Stimulated activated CD4-positive, alpha-beta T cell treated with anti-CD3 and anti-CD28 coated beads, Interleukin-4, amount 100 ng/mL, for 1 hour (primary cell): Measurements from ENCODE around the gene SNX8.

Source experiments
- DNase-seq: peaks from one replicate; pipeline ENCODE4 v3.0.0-alpha.2; 2020

Gene SNX8

DNA sequence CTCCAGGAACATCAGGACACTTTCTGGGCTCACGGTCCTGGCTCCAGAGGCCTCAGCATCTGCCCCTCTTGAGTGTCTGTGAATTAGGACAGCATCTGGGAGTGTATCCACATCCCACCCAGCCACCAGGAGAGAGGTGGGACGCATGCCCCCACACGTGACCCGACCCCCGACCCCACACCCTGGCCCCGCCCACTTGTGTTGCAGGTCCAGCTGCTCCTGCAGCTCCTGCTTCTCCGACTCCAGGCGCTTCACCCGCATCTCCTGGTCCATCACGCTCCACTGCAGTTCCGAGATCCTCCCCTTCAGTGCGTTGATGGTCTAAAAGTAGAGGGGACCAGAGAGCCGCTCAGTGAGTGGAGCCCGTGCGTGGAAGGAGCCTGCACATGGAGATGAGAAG is 95.1 kb downstream of the SNX8 start:
- DNase-seq: no peak

DNA sequence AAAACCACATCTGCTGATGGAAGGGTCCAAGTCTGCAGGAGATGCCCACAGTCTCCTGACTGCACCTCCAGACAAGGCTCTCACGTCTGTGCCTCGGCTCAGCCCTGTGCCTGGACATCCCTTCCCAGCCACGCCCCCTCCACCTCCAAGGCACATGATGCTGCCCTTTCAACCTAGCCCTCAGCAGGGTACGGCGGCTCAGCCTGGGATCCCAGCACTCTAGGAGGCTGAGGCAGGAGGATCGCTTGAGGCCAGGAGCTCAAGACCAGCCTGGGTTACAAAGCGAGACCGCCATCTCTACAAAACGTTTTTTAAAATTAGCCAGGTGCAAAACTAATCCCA is 95.8 kb downstream of the SNX8 start:
- DNase-seq: no peak

DNA sequence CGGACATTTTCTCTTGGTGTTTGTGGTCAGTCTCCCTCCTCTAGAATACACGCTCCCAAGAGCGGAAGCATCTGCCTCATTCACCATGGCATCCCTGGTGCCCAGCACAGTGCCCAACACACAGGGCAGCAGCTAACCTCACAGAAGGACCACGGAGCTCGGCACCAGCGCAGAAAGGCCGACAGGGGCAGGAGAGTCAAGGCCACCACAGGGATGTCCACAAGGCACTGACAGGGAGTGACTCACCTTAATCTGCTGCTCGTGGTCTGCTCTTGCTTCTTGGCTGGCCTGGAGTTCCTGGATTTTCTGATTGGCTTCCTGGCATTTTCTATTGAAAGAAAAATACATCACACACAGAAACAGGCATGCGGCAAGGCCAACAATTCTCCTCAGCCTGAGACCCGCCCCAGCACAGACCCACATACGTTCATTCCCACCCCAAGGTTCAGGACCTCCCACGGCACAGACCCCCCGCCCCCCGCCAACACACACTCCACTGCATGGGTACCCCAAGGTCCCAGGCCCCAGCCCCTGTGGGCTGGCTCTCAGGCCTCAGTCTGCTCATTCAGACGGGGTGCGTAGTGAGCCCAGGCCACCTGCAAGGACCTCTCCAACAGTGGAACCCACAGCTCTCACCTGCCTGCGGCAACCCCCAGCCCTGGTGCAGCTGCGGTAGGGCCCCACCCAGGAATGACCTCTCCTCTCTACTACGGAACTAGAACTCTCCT is 96.4 kb downstream of the SNX8 start:
- no peak for DNase-seq

DNA sequence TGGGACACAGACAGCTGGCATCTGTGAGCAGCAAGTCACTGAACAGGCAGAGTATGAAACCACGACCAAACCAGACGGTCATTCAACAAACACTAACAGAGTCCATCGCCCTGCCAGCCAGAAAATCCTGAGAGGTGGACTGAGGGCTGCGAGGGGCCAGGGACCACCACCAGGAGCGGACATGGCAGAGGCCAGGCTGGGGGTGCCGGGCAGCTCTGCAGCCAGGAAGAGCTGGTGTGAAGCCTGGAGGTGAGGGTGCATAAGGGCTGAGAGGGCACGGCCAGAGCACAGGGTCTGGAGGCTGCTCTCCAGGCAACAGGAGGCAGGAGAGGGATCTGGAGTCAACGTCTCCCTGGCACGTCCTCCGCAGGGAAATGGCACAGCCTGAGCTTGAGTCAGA is 97.0 kb downstream of the SNX8 start:
- no peak for DNase-seq

DNA sequence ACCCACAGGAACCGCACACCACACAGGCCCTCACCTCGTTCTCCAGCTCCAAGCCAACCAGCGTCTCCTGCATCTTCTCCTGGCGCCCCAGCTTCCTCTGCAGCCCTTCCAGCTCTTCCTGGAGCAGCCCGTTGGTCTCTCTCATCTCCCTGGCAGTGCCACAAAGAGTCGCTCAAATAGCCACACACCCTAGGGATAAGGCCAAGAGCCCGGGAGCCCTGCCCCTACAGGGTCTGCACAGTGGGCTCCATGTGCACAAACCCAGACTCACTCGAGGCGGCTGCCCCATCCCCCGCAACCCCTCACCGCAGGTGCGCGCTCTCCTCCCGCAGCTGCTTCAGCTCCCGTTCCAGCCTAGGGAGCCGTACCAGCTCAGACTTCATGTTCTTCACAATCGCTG is 98.4 kb downstream of the SNX8 start:
- no peak for DNase-seq

DNA sequence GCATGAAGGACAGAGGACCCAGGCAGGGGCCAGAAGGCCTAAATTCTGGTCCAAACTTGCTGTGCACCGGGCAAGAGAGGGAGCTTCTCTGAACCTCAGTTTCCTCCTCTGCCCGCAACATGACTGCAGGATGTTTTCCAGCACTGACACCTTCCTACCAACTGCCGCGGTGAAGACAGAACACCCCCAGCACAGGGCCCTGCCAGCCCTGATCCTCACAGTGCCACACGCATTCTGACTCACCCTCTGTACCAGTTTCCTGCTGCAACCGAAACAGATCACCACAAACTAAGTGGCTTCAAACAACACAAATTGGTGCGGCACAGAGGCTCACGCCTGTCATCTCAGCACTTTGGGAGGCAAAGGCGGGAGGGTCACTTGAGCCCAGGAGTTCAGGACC is 99.6 kb downstream of the SNX8 start:
- DNase-seq: no peak

DNA sequence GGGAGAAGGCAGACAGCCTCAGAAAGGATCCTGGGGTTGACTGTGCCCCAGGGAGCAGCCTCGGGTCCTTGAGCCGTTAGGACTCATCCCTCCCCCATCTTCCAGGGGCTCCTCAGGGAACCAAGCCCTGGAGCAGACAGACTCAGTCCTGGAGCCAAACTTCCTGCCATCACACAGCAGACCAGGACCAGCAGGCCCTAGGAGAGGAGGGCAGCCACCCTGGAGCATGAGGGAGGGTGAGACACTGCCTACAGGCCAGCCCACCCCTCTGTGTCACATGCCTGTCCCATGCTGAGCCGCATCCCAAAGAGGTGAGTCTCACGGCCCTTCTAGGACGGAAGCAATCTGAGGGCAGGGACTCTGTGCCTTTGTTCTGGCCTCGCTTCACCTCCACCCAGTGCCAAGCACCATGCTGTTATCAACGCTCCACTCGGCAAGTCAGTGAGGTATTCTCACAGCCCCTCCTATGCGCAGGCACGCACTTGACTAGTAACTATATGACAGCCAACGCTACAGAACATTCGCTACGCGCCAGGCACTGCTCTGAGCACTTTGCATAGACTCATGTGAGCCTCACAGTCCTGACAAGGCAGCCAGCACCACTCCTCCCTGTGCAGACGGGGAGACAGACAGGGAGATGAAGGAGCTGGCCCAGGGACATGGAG is 100.6 kb downstream of the SNX8 start:
- DNase-seq: no peak

DNA sequence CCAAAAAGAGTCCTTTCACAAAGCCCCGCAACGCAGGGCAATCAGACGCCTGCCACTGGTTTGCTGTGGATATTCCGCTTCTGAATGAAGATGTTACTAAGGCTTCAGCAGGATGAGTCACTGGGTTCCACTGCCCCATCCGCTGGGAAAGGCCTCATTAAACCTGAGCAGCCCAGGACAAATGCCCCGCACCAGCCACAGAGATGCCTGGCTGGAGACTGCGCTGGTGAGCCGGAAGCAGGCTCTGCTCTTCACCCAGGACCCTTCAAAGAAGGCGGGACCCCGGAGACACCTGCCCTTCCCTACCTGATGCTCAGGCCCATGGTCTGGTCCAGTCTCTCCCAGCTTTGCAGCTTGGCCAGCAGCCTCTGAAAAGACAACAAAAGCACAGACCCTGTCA is 101.3 kb downstream of the SNX8 start:
- DNase-seq: no peak

DNA sequence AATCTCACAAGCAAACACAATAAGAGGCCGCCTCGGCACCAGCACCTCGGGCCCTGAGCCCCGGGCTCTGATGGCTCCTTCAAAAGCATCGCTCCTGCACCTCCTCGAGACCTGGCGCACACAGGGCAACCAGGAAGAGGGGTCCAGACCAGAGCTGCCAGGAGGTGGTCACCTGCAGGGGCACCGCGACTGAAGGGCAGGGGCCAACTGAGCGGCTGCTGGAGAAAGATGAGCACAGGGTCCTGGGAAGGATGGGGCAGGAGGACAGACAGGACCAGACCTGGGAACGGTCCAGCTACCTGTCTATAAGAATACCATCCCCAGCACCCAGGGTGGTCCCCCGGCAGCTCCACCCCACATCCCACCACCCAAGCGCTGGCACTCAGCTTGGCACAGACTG is 102.3 kb downstream of the SNX8 start:
- DNase-seq: no peak

DNA sequence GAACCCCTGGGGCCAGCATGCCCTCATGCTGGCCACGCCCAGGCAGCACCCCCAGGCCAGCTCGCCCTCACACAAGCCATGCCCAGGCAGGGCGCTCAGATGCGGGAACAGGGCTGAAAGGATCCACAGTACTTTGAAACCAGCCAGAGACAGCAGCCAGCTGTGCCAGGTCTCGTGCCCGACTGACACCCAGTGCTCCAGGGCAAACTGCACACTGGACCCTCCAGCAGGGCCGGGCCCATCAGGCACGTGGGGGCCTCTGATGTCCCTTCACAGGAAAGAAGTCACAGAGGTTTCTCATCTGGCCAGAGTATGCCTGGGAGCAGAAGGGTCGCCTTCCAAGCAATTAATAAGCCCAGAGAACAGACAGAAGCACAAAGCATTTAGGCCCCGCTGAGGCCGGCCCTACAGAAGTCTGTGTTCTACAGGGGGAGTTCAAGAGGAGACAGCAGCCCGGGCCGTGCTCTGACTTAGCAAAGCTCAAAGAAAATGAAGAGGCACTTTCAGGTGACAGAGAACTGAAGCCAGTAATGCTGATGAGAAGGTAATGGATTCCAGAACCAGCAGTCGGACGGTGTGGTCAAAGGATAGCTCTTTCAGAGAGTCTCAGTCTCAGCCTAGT is 102.9 kb downstream of the SNX8 start:
- DNase-seq: no peak

DNA sequence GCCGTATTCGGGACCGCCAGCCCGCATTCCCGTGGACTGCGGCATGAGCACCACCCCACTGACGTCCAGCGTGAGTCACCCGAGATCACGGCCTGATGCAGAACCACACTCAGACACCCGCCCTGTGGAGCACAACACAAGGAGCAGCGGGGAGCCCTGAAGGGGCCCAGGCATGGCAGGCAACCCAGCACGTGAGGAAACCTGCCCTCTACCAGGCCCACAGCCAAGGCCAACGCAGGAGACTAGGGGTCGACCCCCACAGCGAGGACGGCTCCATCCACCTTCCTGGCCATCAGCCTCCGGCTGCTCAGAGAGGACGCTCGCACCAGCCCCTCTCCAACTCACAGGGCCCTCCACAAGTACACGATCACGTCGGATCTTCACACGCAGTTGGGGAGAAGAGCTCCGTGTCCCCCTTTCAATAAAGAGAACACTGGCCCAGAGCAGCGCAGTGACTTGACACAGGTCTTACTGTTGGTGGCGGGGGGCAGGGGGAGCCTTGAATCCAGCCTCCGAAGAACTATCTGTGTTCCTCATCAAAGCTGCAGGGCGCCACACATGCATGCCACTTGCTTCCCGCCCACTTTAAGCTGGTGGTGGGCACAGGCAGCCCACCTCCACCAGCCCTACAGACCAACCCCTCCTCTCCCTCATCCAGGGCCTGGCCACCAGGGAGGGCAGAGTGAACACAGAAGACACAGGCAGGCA is 103.5 kb downstream of the SNX8 start:
- no peak for DNase-seq

DNA sequence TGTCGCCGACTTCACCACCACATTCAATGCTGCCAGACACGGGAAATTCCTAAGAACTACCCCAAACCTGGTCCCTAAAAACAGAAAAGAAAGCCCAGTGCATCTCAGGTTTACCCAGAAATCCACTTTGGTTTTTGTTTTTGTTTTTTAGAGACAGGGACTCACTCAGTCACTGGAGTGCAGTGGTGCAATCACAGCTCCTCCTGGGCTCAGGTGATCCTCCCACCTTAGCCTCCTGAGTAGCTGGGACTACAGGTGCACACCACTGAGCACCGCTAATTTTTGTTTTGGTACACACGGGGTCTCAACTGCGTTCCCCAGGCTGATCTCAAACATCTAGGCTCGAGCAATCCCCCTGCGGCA is 104.3 kb downstream of the SNX8 start:
- no peak for DNase-seq

DNA sequence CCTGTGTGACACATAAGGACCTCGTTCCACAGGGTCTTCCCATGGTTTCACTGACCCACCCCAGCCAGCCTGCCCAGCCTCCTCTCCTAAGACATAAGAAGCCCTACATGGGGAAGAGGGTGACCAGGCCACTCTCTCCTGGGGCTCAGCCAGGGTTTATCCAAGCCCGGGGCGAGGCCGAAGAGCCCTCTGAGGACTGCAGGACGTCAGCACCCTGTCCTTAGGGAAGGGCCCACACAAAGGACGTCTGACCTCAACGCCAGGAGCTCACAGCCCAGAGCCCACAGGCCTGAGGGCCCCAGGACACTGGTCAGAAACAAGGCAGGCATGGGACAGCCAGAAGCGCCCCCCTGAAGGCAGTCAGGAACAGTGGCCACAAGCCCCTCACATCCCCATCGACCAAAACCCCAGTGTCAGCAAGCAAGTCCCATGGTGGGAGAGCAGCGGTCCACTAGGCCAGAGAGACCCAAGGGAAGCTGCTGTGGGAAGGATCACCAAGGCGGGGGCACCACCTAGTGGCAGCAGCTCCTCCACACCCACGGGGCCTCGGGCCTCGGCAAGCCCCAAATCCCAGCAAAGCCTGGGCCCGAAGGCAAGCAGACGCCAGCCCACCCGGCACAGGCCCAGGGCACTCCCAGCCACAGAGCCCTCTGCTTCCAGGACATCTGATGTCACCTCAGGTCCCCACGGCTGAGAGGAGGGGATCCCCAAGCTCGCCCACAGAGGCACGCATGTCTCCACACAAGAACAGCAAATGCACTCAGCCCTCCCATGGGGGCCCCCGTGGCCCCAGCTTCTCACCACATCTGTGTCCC is 104.9 kb downstream of the SNX8 start:
- peak; percentile 48 for DNase-seq

DNA sequence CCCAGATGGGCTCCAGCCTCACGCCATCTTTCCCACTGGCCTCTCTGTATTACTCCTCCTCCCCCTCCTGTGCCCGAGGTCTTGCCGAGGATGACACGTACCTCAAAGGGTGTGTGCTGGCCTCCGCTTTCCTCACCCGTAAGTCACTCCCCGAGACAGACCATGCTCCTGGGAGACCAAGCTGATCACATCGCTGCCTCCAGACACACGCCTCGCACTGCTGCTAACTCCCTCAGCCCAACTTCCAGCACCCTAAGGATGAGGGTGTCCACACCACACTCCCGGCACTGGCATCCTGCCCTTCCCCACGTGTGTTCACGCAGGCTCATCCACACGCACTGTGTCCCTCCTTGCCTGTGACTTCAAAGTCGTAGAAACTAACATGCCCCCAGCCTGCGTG is 105.5 kb downstream of the SNX8 start:
- no peak for DNase-seq

DNA sequence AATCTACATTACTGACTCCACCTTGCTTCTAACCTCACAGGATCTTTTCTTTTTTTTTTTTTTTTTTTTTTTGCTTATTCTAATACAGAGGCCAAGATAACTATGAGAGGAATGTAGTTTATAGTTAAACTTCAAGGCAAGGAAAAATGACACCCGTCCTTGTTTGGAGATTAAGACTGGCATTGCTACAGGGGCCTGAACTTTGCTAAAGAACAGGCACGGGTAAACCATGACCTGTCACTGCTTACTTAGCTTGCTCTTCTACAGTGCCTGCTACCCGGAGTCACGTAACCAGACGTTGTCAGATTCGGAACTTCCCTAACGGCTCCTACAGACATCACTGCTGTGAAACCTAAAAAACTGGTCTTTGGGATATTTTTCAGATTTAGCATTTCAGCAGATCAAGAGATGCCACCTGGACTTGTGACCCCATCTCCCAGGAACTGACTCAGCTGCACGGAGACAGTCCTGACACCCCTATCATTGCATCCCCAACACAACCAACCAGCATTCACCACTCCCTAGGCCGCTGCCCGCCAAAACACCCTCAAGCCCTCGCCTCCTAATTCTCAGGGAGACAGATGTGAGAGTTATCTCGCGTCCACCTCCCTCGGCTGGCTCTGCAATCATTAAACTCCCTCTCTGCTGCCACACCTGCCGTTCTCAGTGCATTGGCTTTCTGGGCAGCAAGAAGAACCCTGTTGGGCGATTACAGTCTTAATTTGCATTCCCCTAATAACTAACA is 109.0 kb downstream of the SNX8 start:
- no peak for DNase-seq

DNA sequence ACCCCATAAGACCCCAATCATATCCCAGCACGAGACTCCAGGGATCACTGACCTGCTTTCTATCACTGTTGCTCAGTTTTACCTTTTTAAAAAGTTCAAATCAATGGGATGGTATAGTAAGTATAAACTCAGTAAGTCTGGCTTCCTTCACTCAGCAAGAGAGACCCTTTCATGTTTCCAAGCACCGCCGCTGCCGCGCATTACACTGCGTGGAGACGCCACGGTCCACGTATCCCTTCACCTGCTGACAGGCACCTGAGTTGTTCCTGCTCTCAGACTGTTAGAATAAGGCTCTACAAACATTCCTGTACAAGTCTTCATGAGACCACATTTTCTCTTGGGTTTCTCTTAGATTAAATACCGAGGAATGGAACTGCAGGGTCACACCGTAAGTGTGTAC is 109.8 kb downstream of the SNX8 start:
- no peak for DNase-seq

DNA sequence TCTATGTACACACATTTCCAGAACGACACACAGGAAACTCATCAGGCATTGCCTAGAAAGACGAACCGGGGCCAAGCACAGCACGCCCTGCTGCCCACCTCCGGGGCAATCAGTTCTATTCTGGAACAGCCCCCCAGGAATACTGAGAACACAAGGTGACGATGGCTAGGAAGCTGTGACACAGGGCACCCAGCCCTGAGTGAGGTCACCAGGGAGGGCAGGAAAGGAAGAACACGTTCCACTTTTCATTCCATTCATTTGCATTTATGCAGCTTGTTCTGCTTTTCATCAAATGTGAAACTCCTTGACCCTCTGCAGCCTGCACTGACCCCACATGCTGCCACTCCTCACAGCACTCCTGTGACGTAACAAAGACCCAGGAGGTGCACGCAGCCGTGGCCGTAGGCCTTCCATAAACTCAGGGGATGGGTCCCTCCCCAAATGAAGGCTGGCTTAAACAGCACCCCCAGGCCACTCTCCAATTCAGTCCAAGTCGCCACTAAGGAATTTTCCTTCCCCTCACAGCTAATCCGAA is 110.4 kb downstream of the SNX8 start:
- DNase-seq: no peak

DNA sequence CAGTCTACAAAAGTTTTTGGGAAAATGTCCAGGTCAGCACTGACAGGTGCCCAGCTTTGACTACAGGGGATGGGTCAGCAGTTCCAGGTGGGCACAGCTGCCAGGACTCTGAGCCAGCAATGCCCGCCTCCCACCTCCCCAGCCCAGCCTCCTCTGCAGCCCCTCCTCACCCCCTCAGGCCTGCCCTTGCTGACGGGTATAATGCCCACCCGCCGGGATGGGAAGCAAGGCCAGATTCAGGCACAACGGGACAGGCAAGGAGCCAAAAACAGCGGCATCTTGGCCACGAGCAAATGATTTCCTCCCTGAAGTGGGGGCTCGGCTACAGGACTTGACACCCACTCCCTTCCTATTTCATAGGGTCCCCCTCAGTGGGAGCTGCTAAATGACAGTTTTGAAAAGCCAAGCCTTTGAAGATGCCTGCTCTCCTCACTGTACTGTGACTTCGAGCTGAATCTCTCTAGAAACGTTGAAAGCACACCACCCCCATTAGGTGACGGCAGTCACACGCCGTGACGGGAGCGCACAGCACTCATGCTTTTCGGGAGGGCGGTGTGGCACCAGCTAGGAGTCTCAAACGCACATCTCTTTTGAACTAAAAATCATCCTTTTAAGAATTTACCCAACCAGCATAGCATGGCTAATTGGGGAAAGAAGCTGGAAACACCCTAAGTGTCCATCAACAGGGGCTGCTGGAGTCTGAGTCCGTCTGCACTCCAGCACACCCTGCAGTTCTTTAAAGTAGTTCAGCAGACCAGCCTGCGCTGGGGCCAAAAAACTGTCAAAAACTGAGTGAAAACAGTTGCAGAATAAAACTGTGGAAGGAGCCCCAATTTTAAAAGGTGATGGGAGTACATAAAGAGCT is 111.1 kb downstream of the SNX8 start:
- no peak for DNase-seq

DNA sequence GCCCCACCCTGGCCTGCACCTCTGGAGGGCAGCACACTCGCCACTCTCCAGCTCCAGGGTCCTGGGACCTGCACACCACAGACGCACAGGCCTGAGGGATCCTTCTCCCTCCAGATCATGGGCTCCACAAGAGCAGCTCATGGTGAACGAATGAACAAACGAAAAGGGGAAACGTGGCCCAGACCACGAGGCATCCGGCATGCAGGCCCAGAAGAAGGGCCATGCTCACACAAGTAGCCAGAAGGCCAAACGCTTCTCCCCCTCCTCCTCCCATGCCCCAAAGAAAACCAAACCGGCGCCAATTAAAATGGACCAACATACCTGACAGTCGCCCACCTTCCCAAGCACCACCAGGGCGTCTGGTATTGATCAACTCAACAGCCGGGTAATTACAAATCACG is 111.9 kb downstream of the SNX8 start:
- no peak for DNase-seq
